GM12865 (cell line): Measurements from ENCODE around the gene SIRPD.

Experiments used
- DNase-seq: peaks from one replicate; pipeline ENCODE4 v3.0.0; 2010; ENCODE audit warnings: low read depth
- H3K4me3 ChIP-seq: 2 replicates; pipeline ENCODE4 v1.5.1; 2011; ENCODE audit warnings: mild to moderate bottlenecking, low read depth, low read length, control low read depth
- CTCF ChIP-seq: IDR thresholded peaks from 2 replicates; pipeline ENCODE4 v1.5.1; 2011; ENCODE audit warnings: low read length, control low read depth, low read depth, inconsistent platforms; ENCODE audit not compliant: insufficient read depth; ENCODE audit errors: missing control alignments

The SIRPD gene

GRCh38 chr20:1566701-1567100 is 9.2 kb upstream of the SIRPD start:
- no peak for TF ChIP-seq CTCF
- no peak overlapping the region for H3K4me3 ChIP-seq
- no peak for DNase-seq

GRCh38 chr20:1565461-1565860 is 8.0 kb upstream of the SIRPD start:
- no peak for DNase-seq
- H3K4me3 ChIP-seq = no peak overlapping the region
- TF ChIP-seq CTCF = no peak

- TF ChIP-seq CTCF = no peak
- no peak for DNase-seq
- H3K4me3 ChIP-seq = no peak overlapping the region
These were observed 6.1 kb upstream of the SIRPD start for GRCh38 chr20:1563598-1563997.

GRCh38 chr20:1562622-1563021 is 5.1 kb upstream of the SIRPD start:
- no peak for DNase-seq
- H3K4me3 ChIP-seq = no peak overlapping the region
- TF ChIP-seq CTCF = no peak

- H3K4me3 ChIP-seq = no peak overlapping the region
- DNase-seq = no peak
- TF ChIP-seq CTCF = no peak
These were observed 3.8 kb upstream of the SIRPD start for GRCh38 chr20:1561350-1561749.

- no peak overlapping the region for H3K4me3 ChIP-seq
- no peak for DNase-seq
- no peak for TF ChIP-seq CTCF
These were observed 1.6 kb downstream of the SIRPD start for GRCh38 chr20:1555952-1556351.

- H3K4me3 ChIP-seq = no peak overlapping the region
- DNase-seq = no peak
- TF ChIP-seq CTCF = no peak
These were observed 17.6 kb downstream of the SIRPD start for GRCh38 chr20:1539816-1540419.
